Measurements from ENCODE around the gene LINGO1. TPM values are rescaled to one million over a fixed set of nuclear protein-coding genes. Genes with fewer than 3 reads are reported as not detected.

LINGO1 gene
- total RNA-seq, 2 experiments from 2014 or later, result not detected

DNA sequence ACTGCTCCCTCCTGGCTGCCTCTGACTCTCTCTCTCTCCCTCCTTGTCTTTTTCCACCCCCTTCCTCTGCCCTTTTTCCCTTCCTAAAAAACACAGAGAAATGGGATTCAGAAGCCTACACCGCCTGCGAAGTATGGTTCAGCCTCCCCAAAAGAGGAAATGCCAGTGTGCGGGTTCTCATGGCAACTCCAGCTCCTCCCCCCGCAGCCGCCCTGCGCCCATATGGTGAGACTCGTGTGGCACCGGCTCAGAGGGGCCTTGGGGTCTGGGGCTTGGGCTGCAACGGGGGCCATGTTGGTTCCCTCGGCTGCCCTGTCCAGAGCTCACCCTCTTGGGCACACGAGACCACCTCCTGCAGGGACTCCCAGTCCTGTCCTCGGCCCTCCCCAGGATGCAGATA is 23.6 kb upstream of the LINGO1 start:
- Mint-ChIP-seq H3K36me3 (ENCODE audit: low read depth) (no peaks in the 10 kb centered on the region), H3K27me3 (peaks cover 8% of the 10 kb centered on the region), H3K4me1 (ENCODE audit: low read depth) (no peaks in the 10 kb centered on the region), H3K4me3 (no peak overlapping the region), H3K9me3 (peaks cover 3% of the 10 kb centered on the region), H3K27ac (no peak overlapping the region)
- DNase-seq (no peak), ATAC-seq (no peak)
- intact Hi-C loops (cut with micrococcal nuclease), result loop anchor here (10.0 kb wide), 1 partner anchor 169 kb away; no protein-coding TSS in a partner anchor
- CTCF ChIA-PET, result interaction anchor here (1.1 to 1.9 kb wide), 4 partner anchors 23 to 165 kb away, joined by 5 to 7 read pairs (median 6); no protein-coding TSS in a partner anchor
- TF ChIP-seq, protein P1, sequence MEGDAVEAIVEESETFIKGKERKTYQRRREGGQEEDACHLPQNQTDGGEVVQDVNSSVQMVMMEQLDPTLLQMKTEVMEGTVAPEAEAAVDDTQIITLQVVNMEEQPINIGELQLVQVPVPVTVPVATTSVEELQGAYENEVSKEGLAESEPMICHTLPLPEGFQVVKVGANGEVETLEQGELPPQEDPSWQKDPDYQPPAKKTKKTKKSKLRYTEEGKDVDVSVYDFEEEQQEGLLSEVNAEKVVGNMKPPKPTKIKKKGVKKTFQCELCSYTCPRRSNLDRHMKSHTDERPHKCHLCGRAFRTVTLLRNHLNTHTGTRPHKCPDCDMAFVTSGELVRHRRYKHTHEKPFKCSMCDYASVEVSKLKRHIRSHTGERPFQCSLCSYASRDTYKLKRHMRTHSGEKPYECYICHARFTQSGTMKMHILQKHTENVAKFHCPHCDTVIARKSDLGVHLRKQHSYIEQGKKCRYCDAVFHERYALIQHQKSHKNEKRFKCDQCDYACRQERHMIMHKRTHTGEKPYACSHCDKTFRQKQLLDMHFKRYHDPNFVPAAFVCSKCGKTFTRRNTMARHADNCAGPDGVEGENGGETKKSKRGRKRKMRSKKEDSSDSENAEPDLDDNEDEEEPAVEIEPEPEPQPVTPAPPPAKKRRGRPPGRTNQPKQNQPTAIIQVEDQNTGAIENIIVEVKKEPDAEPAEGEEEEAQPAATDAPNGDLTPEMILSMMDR (IDR thresholded peaks at IDR 0.05), result no peak
- POLR2A ChIA-PET, result no interaction called here

DNA sequence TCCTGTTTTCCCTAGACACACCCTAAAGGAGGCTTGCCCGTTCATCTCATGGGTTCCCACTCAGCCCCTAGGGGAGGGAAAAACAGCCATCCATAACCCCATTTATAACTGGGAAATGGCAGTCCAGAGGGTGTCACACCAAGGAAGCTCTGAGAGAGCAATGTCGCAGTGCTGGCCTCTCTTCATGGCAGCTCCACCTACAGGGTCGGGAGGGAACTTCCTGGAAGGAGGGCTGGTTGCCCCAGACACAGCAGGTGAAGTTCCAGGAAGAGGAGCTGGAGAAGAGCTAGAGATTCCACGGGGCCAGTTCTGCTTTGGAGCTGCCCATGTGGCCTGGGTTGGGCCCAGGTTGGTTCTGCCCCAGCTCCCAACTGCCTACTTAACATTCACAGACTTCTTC is 22.3 kb upstream of the LINGO1 start:
- Mint-ChIP-seq H3K27ac (no peak overlapping the region), H3K27me3 (peaks cover 6% of the 10 kb centered on the region), H3K4me1 (ENCODE audit: low read depth) (no peaks in the 10 kb centered on the region), H3K36me3 (ENCODE audit: low read depth) (no peaks in the 10 kb centered on the region), H3K9me3 (peaks cover 3% of the 10 kb centered on the region), H3K4me3 (no peak overlapping the region)
- DNase-seq (peak; percentile 11), ATAC-seq (no peak)
- intact Hi-C loops (cut with micrococcal nuclease), result loop anchor here (10.0 kb wide), 1 partner anchor 170 kb away; no protein-coding TSS in a partner anchor
- ChIA-PET CTCF (interaction anchor here (1.6 to 1.9 kb wide), 3 partner anchors 20 to 167 kb away, joined by 5 to 7 read pairs (median 6); partner anchors contain the start of gene LINGO1), POLR2A (no interaction called here)
- TF ChIP-seq, protein P1 (IDR thresholded peaks at IDR 0.05), result peak; percentile 11

DNA sequence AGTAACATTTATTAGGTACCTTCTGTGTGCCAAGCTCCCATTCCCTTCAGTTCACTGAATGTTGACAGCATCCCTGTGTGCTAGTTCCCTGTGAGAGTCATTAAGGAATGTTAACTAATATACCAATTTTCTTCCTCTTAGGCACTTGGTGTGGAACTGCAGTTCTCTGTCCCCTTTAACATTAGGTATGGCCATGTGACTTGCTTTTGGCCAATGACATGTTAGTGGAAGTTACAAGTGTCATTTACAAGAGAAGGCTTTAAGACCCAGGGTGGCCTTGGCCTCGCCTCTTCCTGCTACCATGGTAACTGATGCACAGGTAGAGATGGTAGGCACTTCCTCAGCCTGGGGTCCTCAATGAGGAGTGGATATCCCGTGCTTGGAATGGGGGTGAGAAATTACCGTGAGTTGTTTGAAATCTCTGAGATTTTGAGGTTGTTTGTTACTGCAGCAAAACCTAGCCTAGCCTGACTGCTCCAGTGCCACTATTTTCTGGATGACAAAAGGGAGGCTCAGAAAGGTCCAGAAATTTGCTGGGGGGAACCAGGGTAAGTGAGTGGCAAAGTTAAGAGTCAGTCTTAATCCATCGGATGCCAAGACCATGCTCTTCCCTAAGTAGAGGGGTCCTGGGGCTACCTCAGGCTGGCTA is 21.2 kb upstream of the LINGO1 start:
- Mint-ChIP-seq H3K9me3 (peaks cover 3% of the 10 kb centered on the region), H3K36me3 (ENCODE audit: low read depth) (no peaks in the 10 kb centered on the region), H3K27me3 (peaks cover 6% of the 10 kb centered on the region), H3K4me3 (no peak overlapping the region), H3K27ac (no peak overlapping the region), H3K4me1 (ENCODE audit: low read depth) (no peaks in the 10 kb centered on the region)
- CTCF ChIA-PET, result interaction anchor here (1.6 to 1.7 kb wide), 2 partner anchors 19 to 21 kb away, joined by 5 to 6 read pairs; partner anchors contain the start of gene LINGO1
- DNase-seq (no peak), ATAC-seq (no peak)
- intact Hi-C loops (cut with micrococcal nuclease), result loop anchor here (10.0 kb wide), 1 partner anchor 171 kb away; no protein-coding TSS in a partner anchor
- POLR2A ChIA-PET, result no interaction called here
- TF ChIP-seq, protein P1 (IDR thresholded peaks at IDR 0.05), result no peak

DNA sequence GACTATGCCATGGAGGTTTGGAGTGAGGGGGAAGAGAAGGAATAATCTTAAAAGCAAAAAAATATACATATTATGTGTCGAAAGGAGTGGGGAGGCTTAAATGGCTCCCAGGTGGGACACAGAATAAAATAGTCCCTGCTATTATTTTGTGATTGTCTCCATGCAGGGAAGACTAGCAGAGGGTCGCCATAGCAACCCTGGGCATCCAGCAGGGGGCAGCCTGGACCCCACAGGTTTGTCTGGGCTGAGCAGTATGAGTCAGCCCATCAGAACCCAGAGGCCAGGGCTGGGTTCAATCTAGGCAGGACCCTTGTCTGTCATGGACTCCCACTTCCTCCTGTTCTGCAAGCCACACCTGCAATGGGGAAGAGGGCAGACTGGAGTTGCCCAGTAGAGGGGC is 17.6 kb upstream of the LINGO1 start:
- TF ChIP-seq, protein P1 (IDR thresholded peaks at IDR 0.05), result peak; percentile 25
- Mint-ChIP-seq H3K36me3 (ENCODE audit: low read depth) (no peaks in the 10 kb centered on the region), H3K4me1 (ENCODE audit: low read depth) (no peaks in the 10 kb centered on the region), H3K27ac (no peak overlapping the region), H3K9me3 (peaks cover 3% of the 10 kb centered on the region), H3K4me3 (no peak overlapping the region), H3K27me3 (peaks cover 2% of the 10 kb centered on the region)
- DNase-seq, result peak; percentile 60
- intact Hi-C loops (cut with micrococcal nuclease), result loop anchor here (10.0 kb wide), 1 partner anchor 175 kb away; no protein-coding TSS in a partner anchor
- peak; percentile 61 for ATAC-seq
- POLR2A ChIA-PET, result no interaction called here
- CTCF ChIA-PET, result no interaction called here

DNA sequence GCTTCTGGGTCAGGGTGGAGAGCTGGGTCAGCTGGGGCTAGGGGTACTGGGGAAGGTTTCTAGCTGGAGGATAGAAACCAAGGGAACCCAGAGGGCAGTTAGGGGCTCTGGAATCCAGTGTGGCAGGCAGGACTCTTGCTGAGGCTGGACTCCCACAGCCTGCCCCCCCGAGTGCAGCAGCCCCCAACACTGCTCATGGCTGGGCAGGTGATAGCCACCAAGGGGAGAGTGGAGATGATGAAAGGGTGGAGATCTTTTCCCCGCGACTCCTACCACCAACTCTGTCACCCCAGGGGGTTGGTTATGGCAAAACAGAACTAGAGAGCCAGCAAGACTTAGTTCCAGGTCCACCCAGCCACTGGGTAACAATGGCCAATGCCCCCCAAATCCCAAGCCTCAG is 16.9 kb upstream of the LINGO1 start:
- H3K27me3 Mint-ChIP-seq, result no peaks in the 10 kb centered on the region
- ChIA-PET POLR2A (no interaction called here), CTCF (interaction anchor here (1.0 to 1.1 kb wide), 2 partner anchors 15 to 172 kb away, joined by 3 read pairs; no protein-coding TSS in a partner anchor)
- no peak for ATAC-seq
- no peak overlapping the region for H3K27ac Mint-ChIP-seq
- no peaks in the 10 kb centered on the region for H3K4me1 Mint-ChIP-seq (ENCODE audit: low read depth)
- H3K36me3 Mint-ChIP-seq (ENCODE audit: low read depth), result no peaks in the 10 kb centered on the region
- TF ChIP-seq, protein P1 (IDR thresholded peaks at IDR 0.05), result no peak
- DNase-seq, result no peak
- intact Hi-C loops (cut with micrococcal nuclease), result loop anchor here (10.0 kb wide), 1 partner anchor 175 kb away; no protein-coding TSS in a partner anchor
- peaks cover 3% of the 10 kb centered on the region for H3K9me3 Mint-ChIP-seq
- H3K4me3 Mint-ChIP-seq, result no peak overlapping the region

Data from activated CD8-positive, alpha-beta T cell treated with anti-CD3 and anti-CD28 coated beads for 36 hours (primary cell).